H1 (cell line): Measurements from ENCODE around the gene CMIP.

Experiments used
- EP300 ChIP-seq, 2 experiments: IDR thresholded peaks; 1 replicate in 1 of 2; 2 replicates in 1 of 2; pipeline ENCODE4 v1.6.1; 2011 to 2012; ENCODE audit warnings: low read depth in 2 of 2, low read length in 2 of 2, mild to moderate bottlenecking in 2 of 2, borderline replicate concordance in 1 of 2, inconsistent platforms in 1 of 2, moderate library complexity in 1 of 2
- POLR2A ChIP-seq, 2 experiments: IDR thresholded peaks; 1 replicate in 1 of 2; 2 replicates in 1 of 2; pipeline ENCODE4 v1.6.1; 2011; ENCODE audit warnings: low read depth in 2 of 2, low read length in 2 of 2, mild to moderate bottlenecking in 2 of 2; ENCODE audit errors: control extremely low read depth in 1 of 2
- POLR2AphosphoS5 ChIP-seq: IDR thresholded peaks from 2 replicates; pipeline ENCODE4 v1.6.1; 2011; ENCODE audit warnings: low read depth, low read length
- SIN3A ChIP-seq, 2 experiments: IDR thresholded peaks in 1 of 2; conservative IDR thresholded peaks in 1 of 2; 2 replicates each; pipeline ENCODE4 v1.6.1; 2011 to 2012; ENCODE audit warnings: low read length in 2 of 2, improper control_type of control experiment in 1 of 2, low read depth in 1 of 2, mild to moderate bottlenecking in 1 of 2
- TF ChIP-seq, protein P1 (sequence below), 3 experiments: IDR thresholded peaks; 1 replicate in 2 of 3; 2 replicates in 1 of 3; pipeline versions ENCODE4 v1.5.1 to v1.6.1; 2011; ENCODE audit warnings: low read length in 3 of 3, mild to moderate bottlenecking in 3 of 3, inconsistent platforms in 2 of 3, low read depth in 1 of 3, moderate library complexity in 1 of 3; ENCODE audit not compliant: insufficient read depth in 1 of 3; ENCODE audit errors: control extremely low read depth in 1 of 3

DNA sequence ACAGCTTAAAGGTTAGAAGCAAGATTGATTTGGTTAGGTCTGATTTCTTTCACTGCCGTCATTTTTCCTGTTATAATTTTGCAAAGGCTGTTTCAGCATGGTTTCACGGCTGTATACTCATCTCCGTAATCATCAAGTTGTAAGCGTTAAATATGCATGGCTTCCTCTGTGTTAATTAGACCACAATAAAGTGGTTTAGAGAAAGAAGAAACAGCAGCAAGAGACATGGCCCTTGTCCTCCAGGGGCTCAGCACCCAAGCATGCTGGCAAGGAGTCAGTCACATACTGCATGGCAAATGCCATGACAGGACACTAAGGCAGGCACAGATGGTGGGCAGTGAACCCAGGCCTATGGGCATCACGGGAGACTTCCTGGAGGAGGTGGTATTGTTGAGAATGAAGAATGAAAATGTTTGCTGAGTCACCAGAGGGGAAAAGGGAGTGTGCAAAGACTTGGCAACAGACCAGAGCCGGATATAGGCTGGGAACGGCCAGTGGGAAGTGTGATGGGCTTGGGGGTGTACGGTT lies 273.1 kb downstream of the CMIP start:
- TF ChIP-seq, protein P1, sequence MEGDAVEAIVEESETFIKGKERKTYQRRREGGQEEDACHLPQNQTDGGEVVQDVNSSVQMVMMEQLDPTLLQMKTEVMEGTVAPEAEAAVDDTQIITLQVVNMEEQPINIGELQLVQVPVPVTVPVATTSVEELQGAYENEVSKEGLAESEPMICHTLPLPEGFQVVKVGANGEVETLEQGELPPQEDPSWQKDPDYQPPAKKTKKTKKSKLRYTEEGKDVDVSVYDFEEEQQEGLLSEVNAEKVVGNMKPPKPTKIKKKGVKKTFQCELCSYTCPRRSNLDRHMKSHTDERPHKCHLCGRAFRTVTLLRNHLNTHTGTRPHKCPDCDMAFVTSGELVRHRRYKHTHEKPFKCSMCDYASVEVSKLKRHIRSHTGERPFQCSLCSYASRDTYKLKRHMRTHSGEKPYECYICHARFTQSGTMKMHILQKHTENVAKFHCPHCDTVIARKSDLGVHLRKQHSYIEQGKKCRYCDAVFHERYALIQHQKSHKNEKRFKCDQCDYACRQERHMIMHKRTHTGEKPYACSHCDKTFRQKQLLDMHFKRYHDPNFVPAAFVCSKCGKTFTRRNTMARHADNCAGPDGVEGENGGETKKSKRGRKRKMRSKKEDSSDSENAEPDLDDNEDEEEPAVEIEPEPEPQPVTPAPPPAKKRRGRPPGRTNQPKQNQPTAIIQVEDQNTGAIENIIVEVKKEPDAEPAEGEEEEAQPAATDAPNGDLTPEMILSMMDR (IDR thresholded peaks at IDR 0.05; ENCODE audit: control extremely low read depth in 1 of 3, insufficient read depth in 1 of 3, low read depth in 1 of 3, low read length in 3 of 3), result no peak
- no peak for TF ChIP-seq EP300 (IDR thresholded peaks at IDR 0.05; ENCODE audit: borderline replicate concordance in 1 of 2, low read depth in 2 of 2, low read length in 2 of 2)
- TF ChIP-seq POLR2AphosphoS5, result no peak
- TF ChIP-seq SIN3A (conservative IDR thresholded peaks at IDR 0.05 in 1 of 2, IDR thresholded peaks at IDR 0.05 in 1 of 2; ENCODE audit: low read depth in 1 of 2, low read length in 2 of 2), result no peak
- no peak for TF ChIP-seq POLR2A (IDR thresholded peaks at IDR 0.05; ENCODE audit: control extremely low read depth in 1 of 2, low read depth in 2 of 2, low read length in 2 of 2)
